GM12873 (cell line): ENCODE measurements around the gene JUN.

ENCODE experiments used
- CTCF ChIP-seq: IDR thresholded peaks from 2 replicates; pipeline ENCODE4 v1.5.1; 2012; ENCODE audit warnings: low read depth, mild to moderate bottlenecking, moderate library complexity, low read length, control low read depth; ENCODE audit not compliant: insufficient read depth; ENCODE audit errors: missing control alignments

JUN gene

GRCh38 chr1:58754073-58754613, 29.7 kb downstream of the JUN start:
- no peak for TF ChIP-seq CTCF

- TF ChIP-seq CTCF = no peak
Measured at GRCh38 chr1:58753431-58753866, 30.4 kb downstream of the JUN start.

- no peak for TF ChIP-seq CTCF
Measured at GRCh38 chr1:58749646-58750045, 34.2 kb downstream of the JUN start.

- TF ChIP-seq CTCF = no peak
Measured at GRCh38 chr1:58748666-58749065, 35.2 kb downstream of the JUN start.

- TF ChIP-seq CTCF = no peak
Measured at GRCh38 chr1:58746757-58747156, 37.1 kb downstream of the JUN start.

GRCh38 chr1:58746182-58746581, 37.7 kb downstream of the JUN start:
- TF ChIP-seq CTCF = no peak

- TF ChIP-seq CTCF = no peak
Measured at GRCh38 chr1:58745666-58746065, 38.2 kb downstream of the JUN start.
